Endothelial cell of umbilical vein (primary cell): ENCODE results near the gene SLC10A4.
"Not testable (repeated sequence)": the region's sequence is repeated elsewhere in the genome, so short reads cannot be mapped to it uniquely, and the experiment has no call there.

Experiments
- FOS ChIP-seq: IDR thresholded peaks from 2 replicates; pipeline ENCODE4 v1.6.1; 2011; ENCODE audit warnings: mild to moderate bottlenecking, low read length, moderate library complexity, borderline replicate concordance; ENCODE audit not compliant: insufficient read depth
- JUN ChIP-seq: IDR thresholded peaks from 2 replicates; pipeline ENCODE4 v1.6.1; 2011; ENCODE audit warnings: borderline replicate concordance, low read depth; ENCODE audit not compliant: insufficient read length, insufficient read depth
- TF ChIP-seq, protein P1 (sequence below), 2 donors: IDR thresholded peaks; 1 replicate in 1 of 2; 2 replicates in 1 of 2; pipeline ENCODE4 v1.5.1; 2011; ENCODE audit warnings: low read length in 2 of 2, mild to moderate bottlenecking in 2 of 2, moderate library complexity in 2 of 2, control low read depth in 1 of 2, inconsistent platforms in 1 of 2, low read depth in 1 of 2; ENCODE audit not compliant: insufficient read depth in 1 of 2; ENCODE audit errors: extremely low read depth in 1 of 2

DNA sequence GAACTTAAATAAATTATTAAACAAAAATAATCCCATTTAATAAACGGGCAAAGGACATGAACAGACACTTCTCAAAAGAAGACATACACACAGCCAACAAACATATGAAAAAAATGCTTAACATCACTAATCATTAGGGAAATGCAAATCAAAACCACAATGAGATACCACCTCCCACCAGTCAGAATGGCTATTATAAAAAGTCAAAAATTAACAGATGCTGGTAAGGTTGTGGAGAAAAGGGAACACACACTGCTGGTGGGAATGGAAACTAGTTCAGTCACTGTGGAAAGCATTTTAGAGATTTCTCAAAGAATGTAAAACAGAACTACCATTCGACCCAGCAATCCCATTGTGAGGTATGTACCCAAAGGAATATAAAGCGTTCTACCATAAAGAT lies 31.5 kb upstream of the SLC10A4 start:
- TF ChIP-seq JUN, FOS: not testable (repeated sequence)
- TF ChIP-seq, protein P1, sequence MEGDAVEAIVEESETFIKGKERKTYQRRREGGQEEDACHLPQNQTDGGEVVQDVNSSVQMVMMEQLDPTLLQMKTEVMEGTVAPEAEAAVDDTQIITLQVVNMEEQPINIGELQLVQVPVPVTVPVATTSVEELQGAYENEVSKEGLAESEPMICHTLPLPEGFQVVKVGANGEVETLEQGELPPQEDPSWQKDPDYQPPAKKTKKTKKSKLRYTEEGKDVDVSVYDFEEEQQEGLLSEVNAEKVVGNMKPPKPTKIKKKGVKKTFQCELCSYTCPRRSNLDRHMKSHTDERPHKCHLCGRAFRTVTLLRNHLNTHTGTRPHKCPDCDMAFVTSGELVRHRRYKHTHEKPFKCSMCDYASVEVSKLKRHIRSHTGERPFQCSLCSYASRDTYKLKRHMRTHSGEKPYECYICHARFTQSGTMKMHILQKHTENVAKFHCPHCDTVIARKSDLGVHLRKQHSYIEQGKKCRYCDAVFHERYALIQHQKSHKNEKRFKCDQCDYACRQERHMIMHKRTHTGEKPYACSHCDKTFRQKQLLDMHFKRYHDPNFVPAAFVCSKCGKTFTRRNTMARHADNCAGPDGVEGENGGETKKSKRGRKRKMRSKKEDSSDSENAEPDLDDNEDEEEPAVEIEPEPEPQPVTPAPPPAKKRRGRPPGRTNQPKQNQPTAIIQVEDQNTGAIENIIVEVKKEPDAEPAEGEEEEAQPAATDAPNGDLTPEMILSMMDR (IDR thresholded peaks at IDR 0.05; ENCODE audit: extremely low read depth in 1 of 2, insufficient read depth in 1 of 2, low read depth in 1 of 2, low read length in 2 of 2), result not testable (repeated sequence)
